RPMI7951 (cell line): Measurements from ENCODE around the gene PCSK4. TPM values are rescaled to one million over a fixed set of nuclear protein-coding genes. Genes with fewer than 3 reads are reported as not detected.
A peak's percentile ranks its signal among the peaks of the same experiment; 100 is the strongest.

Experiments used
- DNase-seq: peaks from one replicate; pipeline ENCODE4 v3.0.0-alpha.2; 2012; ENCODE audit warnings: low read depth
- total RNA-seq: library from RNA; depleted of rRNA; stranded (reverse); fragments of >200 nt; shearing (Covaris generic); gene quantifications from 2 replicates; pipeline ENCODE4 v1.2.3, GENCODE V29; 2014; rRNA removed

The PCSK4 gene
- total RNA-seq, 1 experiment from 2014 or later: 5.5 TPM

- peak; percentile 88 for DNase-seq
These were observed 51.9 kb downstream of the PCSK4 start, which contains the start of gene RPS15 for GRCh38 chr19:1438035-1438932. Gene RPS15, plus strand, starts transcription at chr19:1438396. Its CDS starts 30 bp downstream, at chr19:1438426.

GRCh38 chr19:1437609-1438008, 52.5 kb downstream of the PCSK4 start:
- DNase-seq: no peak

- no peak for DNase-seq
These were observed 54.7 kb downstream of the PCSK4 start for GRCh38 chr19:1435378-1435989.

DNA sequence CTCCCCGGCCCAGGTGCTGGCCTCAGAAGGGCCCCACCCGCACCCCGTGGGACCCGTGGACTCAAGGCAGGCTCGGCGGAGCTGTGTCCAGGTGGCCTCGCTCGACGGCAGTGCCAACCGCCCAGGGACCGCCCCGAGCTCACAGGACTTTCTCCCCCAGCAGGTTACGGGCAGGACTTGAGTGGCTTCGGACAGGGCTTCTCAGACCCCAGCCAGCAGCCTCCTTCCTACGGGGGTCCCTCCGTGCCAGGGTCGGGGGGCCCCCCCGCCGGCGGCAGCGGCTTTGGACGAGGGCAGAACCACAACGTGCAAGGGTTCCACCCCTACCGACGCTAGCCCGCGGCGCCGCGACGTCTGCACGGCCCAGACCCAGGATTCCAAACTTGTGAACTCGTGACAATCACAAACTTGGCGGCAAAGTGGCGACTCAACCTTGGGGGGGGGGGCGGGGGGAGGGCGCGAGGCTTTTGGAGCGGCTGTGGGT, 55.5 kb downstream of the PCSK4 start:
- no peak for DNase-seq

GRCh38 chr19:1434040-1434366, 56.1 kb downstream of the PCSK4 start:
- no peak for DNase-seq

DNA sequence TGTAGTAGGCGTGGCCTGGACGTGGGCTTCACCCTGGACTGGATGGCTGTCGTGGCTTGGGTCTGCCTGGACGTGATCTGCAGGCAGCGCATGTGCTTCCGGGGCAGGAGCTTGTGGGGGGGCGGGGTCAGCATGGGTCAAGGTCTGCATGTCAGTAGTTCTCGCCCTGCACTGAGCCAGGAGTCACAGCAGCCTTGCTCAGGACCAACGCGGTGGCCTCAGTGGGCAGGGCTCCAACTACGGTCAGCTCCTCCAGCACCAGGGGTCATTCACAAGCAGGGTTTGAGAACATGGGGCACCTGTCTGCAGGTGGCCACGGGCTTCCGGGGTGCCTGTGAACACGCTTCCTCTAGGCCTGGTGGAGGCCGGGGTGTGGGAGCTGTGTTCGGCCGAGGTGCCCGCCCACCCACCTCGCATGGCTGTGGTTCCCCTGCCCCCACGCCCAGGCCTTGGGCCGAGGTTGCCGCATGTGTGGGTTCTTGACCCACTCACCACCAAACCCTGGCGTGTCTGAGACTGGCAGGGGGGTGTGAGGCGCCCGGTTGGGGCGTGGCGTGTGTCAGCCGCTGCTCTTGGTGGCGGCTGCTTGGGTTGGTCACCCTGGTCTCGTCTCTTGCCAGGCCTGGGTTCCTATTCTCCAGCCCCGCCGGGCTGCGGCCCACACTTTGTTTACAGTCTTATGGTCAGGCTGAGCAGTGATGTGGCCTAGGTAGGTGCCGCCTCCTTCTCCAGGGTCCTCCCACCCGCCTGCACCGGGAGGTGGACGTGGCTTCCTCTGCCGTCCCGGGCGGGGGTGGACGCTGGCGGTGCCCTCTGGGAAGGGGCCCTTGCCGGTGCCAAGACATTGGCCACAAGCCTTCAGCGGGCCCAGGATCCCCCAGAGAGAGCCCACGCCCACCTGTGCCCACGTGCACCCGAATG, 56.8 kb downstream of the PCSK4 start:
- DNase-seq: no peak

DNA sequence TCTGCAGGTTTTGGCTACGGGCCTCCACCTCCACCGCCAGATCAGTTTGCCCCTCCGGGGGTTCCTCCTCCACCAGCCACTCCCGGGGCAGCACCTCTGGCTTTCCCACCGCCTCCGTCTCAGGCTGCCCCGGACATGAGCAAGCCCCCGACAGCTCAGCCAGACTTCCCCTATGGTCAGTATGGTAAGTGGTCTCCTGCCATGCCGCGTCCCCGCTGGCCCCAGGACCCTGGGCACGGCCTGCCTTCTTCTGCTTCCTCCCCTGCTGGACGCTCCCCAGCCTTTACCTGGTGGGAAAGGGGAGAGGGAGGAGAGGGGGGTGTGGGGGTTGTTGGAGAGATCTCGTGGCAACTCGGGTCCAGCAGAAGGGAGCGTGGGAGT, 57.7 kb downstream of the PCSK4 start:
- DNase-seq: no peak

GRCh38 chr19:1431759-1432506, 58.2 kb downstream of the PCSK4 start:
- DNase-seq: no peak

Other genes starting within 250 kb of the PCSK4 start
- 41.8 and 78.0 TPM in 2 replicates for gene ATP5F1D, start 248.6 kb downstream of the PCSK4 start, total RNA-seq
- 3.2 and 4.1 TPM in 2 replicates for gene MIDN, start 241.8 kb downstream of the PCSK4 start, total RNA-seq
- gene CIRBP, start 221.0 kb downstream of the PCSK4 start, total RNA-seq: 44.2 and 66.8 TPM in 2 replicates
- gene FAM174C, start 214.8 kb downstream of the PCSK4 start, total RNA-seq: 57.6 and 92.0 TPM in 2 replicates
- not detected in 2 replicates for gene EFNA2, start 204.5 kb downstream of the PCSK4 start, total RNA-seq
- 99.1 and 139 TPM in 2 replicates for gene NDUFS7, start 106.4 kb downstream of the PCSK4 start, total RNA-seq
- 15.3 and 24.9 TPM in 2 replicates for gene GAMT, start 88.8 kb downstream of the PCSK4 start, total RNA-seq
- 43.9 and 88.3 TPM in 2 replicates for gene DAZAP1, start 82.8 kb downstream of the PCSK4 start, total RNA-seq
- gene RPS15, start 52.0 kb downstream of the PCSK4 start, total RNA-seq: 1,276 and 1,680 TPM in 2 replicates
- not detected in 2 replicates for gene APC2, start 40.2 kb downstream of the PCSK4 start, total RNA-seq
- gene C19orf25, start 11.1 kb downstream of the PCSK4 start, total RNA-seq: 25.2 and 27.1 TPM in 2 replicates
- gene REEP6, start 831 bp upstream of the PCSK4 start, total RNA-seq: 3.3 and 4.2 TPM in 2 replicates
- 1.6 and 3.8 TPM in 2 replicates for gene ADAMTSL5, start 22.7 kb upstream of the PCSK4 start, total RNA-seq
- gene PLK5, start 33.7 kb upstream of the PCSK4 start, total RNA-seq: not detected in 2 replicates
- 8.4 and 18.9 TPM in 2 replicates for gene MEX3D, start 78.0 kb upstream of the PCSK4 start, total RNA-seq
- 55.2 and 63.2 TPM in 2 replicates for gene MBD3, start 102.5 kb upstream of the PCSK4 start, total RNA-seq
- 124 and 144 TPM in 2 replicates for gene UQCR11, start 115.1 kb upstream of the PCSK4 start, total RNA-seq
- gene TCF3, start 162.3 kb upstream of the PCSK4 start, total RNA-seq: 60.9 and 62.7 TPM in 2 replicates